Esophagus (tissue), 2 donors: ENCODE results near the gene MYCL. TPM values are rescaled to one million over a fixed set of nuclear protein-coding genes. Genes with fewer than 3 reads are reported as not detected.

ENCODE experiments used
- H3K27ac ChIP-seq, 2 donors: one replicate each; pipeline ENCODE4 v1.5.1; 2013; ENCODE audit warnings: low read depth in 2 of 2, mild to moderate bottlenecking in 2 of 2, inconsistent platforms in 1 of 2, low read length in 1 of 2, moderate library complexity in 1 of 2
- H3K27me3 ChIP-seq, 2 donors: one replicate each; pipeline ENCODE4 v1.6.1; 2013; ENCODE audit warnings: low read length in 2 of 2, control low read depth in 1 of 2, mild to moderate bottlenecking in 1 of 2; ENCODE audit not compliant: insufficient read depth in 2 of 2, control insufficient read depth in 1 of 2
- H3K36me3 ChIP-seq, 2 donors: one replicate each; pipeline ENCODE4 v1.6.1; 2013; ENCODE audit warnings: low read length in 1 of 2; ENCODE audit not compliant: control insufficient read depth in 2 of 2, insufficient read depth in 2 of 2
- H3K4me1 ChIP-seq, 2 donors: one replicate each; pipeline ENCODE4 v1.6.1; 2013; ENCODE audit warnings: low read length in 1 of 2; ENCODE audit not compliant: control insufficient read depth in 2 of 2, insufficient read depth in 2 of 2
- H3K4me3 ChIP-seq, 2 donors: one replicate each; pipeline ENCODE4 v1.5.1; 2013; ENCODE audit warnings: low read length in 2 of 2, mild to moderate bottlenecking in 2 of 2, low read depth in 1 of 2, moderate library complexity in 1 of 2
- H3K9me3 ChIP-seq, 2 donors: one replicate each; pipeline ENCODE4 v1.6.1; 2013; ENCODE audit warnings: mild to moderate bottlenecking in 2 of 2, low read depth in 1 of 2, low read length in 1 of 2, moderate library complexity in 1 of 2; ENCODE audit not compliant: control insufficient read depth in 2 of 2, insufficient read depth in 1 of 2
- WGBS, 2 donors: extraction: QIAGEN DNeasy Blood & Tissue Kit; methylation state at CpG; one replicate each; pipeline ENCODE4 v1.1.7; 2013; 5-methylcytosine and 5-hydroxymethylcytosine counted together
- polyA plus RNA-seq, 2 donors: library from polyadenylated mRNA; stranded (reverse); fragments of 200-250 nt; gene quantifications; one replicate each; pipeline ENCODE4 v1.2.3, GENCODE V29; 2013
- donor health status: healthy with polysubstance abuse.
- donor health status: Bipolar disorder and iron deficiency.

Gene MYCL, protein sequence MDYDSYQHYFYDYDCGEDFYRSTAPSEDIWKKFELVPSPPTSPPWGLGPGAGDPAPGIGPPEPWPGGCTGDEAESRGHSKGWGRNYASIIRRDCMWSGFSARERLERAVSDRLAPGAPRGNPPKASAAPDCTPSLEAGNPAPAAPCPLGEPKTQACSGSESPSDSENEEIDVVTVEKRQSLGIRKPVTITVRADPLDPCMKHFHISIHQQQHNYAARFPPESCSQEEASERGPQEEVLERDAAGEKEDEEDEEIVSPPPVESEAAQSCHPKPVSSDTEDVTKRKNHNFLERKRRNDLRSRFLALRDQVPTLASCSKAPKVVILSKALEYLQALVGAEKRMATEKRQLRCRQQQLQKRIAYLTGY
- polyA plus RNA-seq: 1 to 10 TPM; 5.1 to 9.5 TPM

DNA sequence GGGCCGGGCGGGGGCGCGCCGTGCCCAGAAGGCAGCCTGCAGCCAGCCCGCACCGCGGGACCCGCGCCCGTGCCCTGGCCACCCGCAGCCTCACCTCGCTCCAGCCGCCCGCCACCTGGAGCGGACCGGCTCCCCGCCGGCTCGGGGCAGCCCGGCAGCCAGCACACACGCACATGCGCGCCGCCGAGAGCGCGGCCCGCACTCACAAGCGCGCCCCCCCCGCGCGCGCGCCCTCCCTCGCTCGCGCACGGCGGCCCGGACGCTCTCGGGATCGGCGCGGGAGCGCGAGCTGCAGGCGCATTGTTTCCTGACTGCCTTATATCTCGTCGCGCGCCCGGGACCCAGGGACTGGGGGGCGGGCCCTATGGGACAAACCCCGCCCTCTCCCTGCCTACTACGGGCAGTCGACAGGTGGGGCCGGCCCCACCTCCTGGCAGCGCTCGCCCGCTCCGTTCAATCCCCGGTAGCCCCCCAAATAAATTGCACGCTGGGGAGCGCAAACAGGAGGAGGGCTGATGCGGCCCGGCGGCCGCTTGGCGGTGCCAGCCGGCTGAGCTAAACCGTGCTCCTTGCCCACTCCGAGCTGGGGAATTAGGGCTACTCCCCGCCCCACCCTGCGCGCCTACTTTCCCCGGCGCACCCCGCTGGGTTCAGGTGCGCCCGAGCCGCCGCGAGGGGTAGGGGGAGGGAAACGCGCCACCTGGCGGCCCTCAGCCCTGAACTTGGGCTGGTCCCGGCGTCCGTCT lies at the start of gene MYCL:
MYCL (minus strand) TSS at position 204 of the 746 bp plus-strand sequence. CDS start 483 bp downstream, outside the sequence.
- H3K36me3 ChIP-seq: peaks cover 0 to 6% of the 10 kb centered on the region in 2 donors
- 0 to 1% methylated on average over 73 to 92 of the region's 92 CpGs for WGBS, 2 donors
- H3K9me3 ChIP-seq: no peaks in the 10 kb centered on the region
- H3K27ac ChIP-seq: peak within 1 kb of the TSS; percentile 83 to 86
- no peaks in the 10 kb centered on the region for H3K27me3 ChIP-seq
- peak within 1 kb of the TSS; percentile 74 to 79 for H3K4me3 ChIP-seq
- H3K4me1 ChIP-seq: peaks cover 0 to 5% of the 10 kb centered on the region in 2 donors

DNA sequence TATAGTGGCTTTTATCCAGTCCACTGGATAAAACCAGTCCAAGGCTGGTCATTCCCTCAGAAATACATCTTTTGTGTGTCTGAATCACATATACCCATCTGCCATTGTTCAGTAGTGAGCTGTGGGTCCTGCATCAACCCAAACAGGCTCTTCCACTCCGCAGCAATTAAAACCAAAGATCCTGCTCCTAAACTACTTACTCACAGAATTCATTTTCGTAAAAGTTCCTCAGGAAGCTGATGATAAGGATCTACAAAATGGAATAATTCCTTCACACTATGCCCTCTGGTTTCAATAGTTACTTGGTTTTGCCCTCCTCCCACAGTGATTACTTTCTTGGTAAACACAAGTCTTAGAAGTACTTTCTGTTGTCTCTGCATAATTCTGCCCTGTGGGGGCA lies 48.2 kb upstream of the MYCL start:
- Histone ChIP-seq H3K4me3 (no peak overlapping the region), H3K4me1 (no peaks in the 10 kb centered on the region), H3K36me3 (no peaks in the 10 kb centered on the region), H3K27me3 (no peaks in the 10 kb centered on the region), H3K27ac (no peak overlapping the region), H3K9me3 (no peaks in the 10 kb centered on the region)
- WGBS, 2 donors: 76 to 80% methylated on average over 2 of the region's 2 CpGs

DNA sequence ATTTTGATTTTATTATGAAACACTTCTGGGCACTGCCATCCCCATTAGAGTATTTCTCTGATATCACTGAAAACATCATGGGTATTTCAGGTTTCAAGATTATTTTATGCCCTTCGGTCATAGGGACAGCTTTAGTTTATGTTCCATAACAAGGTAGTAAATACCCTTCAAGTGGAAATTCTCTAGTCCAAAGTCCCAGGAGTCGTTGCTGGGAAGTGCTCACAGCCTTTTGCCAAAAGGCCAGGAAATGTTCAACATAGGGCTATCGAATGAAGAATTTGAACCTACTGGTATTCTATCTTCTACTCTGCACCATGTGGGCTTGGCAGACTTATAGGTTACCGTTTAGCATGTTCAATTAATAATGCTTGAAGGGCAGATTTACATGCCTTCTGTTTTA lies 45.5 kb upstream of the MYCL start:
- Histone ChIP-seq H3K4me3 (no peak overlapping the region), H3K27me3 (no peaks in the 10 kb centered on the region), H3K9me3 (no peaks in the 10 kb centered on the region), H3K36me3 (no peaks in the 10 kb centered on the region), H3K4me1 (peaks cover 0 to 1% of the 10 kb centered on the region in 2 donors), H3K27ac (no peak overlapping the region)
- 69 to 73% methylated on average over 4 of the region's 4 CpGs for WGBS, 2 donors

DNA sequence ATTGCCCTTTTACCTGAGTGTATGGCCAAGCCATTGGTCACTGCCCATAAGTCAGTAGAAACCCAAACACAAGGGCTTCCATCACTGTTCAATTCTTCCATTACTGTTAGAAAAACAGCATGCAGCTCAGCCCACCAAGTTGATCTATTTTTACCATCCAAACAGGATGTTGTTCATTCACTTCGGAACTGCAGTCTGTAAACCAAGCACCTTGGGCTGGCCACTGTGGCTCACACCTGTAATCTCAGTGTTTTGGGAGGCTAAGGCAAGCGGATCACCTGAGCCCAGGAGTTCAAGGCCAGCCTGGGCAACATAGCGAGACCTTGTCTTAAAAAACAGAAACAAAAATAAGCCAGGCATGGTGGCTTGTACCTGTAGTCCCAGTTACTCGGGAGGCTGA lies 44.5 kb upstream of the MYCL start:
- Histone ChIP-seq H3K27me3 (no peaks in the 10 kb centered on the region), H3K9me3 (no peaks in the 10 kb centered on the region), H3K4me3 (no peak overlapping the region), H3K36me3 (no peaks in the 10 kb centered on the region), H3K4me1 (peaks cover 0 to 3% of the 10 kb centered on the region in 2 donors), H3K27ac (no peak overlapping the region)
- 83 to 84% methylated on average over 4 of the region's 4 CpGs for WGBS, 2 donors

DNA sequence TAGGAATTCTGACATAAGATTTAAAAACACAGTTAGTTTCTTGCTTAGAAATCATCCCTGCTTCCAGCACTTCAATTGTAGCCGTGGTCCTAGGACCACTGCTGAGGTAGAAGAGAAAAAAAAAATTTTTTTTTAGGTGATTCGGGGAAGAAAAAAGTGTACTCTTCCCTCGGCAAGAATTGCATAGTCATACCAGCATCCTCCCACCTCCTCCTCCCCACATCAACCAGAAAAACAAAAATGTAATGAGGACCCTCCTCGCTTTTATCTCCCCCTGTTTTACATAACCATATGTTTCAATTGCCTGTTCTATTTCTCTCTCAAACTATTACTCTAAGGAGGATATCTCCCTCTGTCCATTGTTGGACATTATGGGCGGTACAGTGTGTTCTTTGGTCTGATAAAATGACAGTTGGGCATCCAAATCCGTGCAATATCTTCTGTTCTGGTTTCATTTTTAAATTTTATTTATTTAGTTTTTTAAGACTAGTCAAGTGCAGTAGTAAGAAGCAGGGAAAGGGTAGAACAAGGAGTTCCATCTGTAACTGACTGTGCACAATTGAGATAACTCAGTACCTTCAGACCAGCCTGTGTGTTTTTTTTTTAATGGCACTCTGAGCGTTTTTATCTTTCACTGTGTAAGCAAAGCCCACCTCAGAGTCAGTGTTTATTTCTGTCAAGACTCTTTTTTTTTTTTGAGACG lies 42.8 kb upstream of the MYCL start:
- H3K27ac ChIP-seq: no peak overlapping the region
- no peak overlapping the region for H3K4me3 ChIP-seq
- no peaks in the 10 kb centered on the region for H3K27me3 ChIP-seq
- peaks cover 2 to 11% of the 10 kb centered on the region in 2 donors for H3K4me1 ChIP-seq
- H3K9me3 ChIP-seq: no peaks in the 10 kb centered on the region
- no peaks in the 10 kb centered on the region for H3K36me3 ChIP-seq
- 46 to 53% methylated on average over 8 of the region's 8 CpGs for WGBS, 2 donors

DNA sequence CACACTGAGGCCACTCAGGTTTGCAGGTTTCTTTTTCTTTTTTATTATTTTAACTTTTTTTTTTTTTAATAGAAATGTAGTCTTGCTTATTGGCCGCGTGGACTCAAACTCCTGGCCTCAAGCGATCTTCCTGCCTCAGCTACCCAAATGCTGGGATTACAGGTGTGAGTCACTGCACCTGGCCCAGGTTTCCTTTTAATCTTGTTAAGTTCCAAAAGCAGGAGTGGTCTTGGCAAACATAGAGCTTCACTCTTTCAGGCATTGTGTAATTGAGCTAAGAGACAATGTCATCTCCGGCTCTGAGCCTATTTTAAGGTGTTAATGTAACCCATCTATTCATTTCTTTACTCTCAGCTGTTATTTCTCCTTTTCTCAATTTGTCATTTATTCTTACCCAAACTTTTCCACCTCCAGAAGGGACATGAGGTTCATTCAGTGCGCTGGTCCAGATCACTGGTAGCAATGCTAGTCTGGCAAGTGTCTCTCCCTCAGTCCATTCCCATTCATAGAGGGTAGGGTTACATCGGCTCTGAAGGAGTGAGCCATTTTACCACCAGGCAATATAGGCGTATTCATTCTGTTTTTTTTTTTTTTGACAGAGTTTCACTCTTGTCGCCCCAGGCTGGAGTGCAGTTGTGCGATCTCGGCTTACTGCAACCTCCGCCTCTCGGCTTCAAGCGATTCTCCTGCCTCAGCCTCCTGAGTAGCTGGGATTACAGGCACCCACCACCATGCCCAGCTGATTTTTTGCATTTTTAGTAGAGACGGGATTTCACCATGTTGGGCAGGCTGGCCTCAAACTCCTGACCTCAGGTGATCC lies 42.0 kb upstream of the MYCL start:
- no peaks in the 10 kb centered on the region for H3K27me3 ChIP-seq
- H3K27ac ChIP-seq: peak overlapping the region; percentile 54 to 71
- 50 to 67% methylated on average over 14 of the region's 14 CpGs for WGBS, 2 donors

DNA sequence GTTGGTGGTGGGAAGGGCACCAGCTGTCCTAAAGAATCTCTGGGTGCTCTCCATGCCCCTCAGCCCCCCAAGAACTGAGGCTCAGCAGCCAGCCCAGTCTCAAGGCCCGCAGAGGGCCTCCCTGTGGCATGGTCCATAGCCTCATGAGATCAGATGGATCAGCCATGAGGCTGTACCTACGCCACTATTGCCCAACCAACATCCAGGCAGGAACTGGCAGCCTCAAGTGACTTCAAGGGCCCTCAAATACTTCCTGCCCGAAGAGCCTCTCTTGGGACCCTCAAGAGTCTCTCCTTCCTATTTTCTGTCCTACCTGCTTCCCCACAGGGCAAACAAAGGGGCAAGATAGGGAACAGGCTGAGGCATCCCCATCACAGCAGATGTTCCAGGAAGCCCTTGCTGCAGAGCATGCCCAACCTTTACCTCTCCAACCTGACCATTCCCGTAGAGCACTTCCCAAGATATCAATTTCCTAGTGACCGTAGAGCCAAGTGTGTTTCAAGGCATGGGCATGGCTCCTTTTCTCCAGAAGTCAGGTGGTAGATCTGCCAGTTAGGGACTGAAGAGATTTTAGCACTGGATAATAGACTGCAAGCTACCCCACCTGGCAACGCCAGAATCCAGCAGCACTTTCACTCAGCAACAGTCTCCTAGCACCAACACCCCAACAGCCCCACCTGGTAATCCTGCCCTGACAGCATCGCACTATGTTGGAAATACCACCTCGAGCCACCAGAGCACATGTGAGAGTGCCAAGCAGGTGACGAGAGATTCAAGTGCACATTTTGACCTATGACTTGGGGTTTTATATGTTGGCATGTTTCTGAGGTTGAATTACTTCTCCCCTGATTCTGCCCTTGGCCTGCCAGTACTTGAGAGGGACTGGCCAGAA lies 39.5 kb upstream of the MYCL start:
- no peaks in the 10 kb centered on the region for H3K27me3 ChIP-seq
- no peaks in the 10 kb centered on the region for H3K36me3 ChIP-seq
- H3K4me1 ChIP-seq: peaks cover 4 to 11% of the 10 kb centered on the region in 2 donors
- WGBS, 2 donors: 66 to 77% methylated on average over 9 of the region's 9 CpGs
- no peak overlapping the region for H3K4me3 ChIP-seq
- no peaks in the 10 kb centered on the region for H3K9me3 ChIP-seq
- H3K27ac ChIP-seq: peak overlapping the region in 1 of 2 donors; percentile 31

More for the DNA sequence above, 42.0 kb upstream of the MYCL start:
- Histone ChIP-seq H3K9me3 (no peaks in the 10 kb centered on the region), H3K4me1 (peaks cover 2 to 11% of the 10 kb centered on the region in 2 donors), H3K4me3 (no peak overlapping the region), H3K36me3 (no peaks in the 10 kb centered on the region)

DNA sequence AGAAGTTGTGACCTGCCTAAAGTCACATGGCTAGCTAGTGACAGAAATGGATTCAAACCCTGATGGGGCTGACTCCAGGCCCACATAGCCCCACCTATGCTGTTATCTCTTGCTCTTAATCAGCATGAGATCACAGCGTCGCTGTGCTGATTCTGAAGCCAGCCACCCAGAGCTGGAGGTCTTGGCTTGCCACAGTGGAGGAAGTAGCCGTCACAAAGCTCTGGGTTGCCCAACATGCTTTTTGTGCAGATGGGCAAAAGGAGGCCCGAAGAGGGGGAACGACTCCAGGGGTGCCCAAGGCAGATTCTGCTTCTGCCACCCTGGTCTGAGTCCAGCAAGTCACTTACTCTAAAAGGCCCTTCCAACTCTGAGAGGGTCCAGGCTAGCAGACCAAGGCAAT lies 38.5 kb upstream of the MYCL start:
- Histone ChIP-seq H3K27ac (peak overlapping the region in 1 of 2 donors; percentile 40), H3K4me3 (no peak overlapping the region), H3K27me3 (no peaks in the 10 kb centered on the region), H3K9me3 (no peaks in the 10 kb centered on the region), H3K36me3 (no peaks in the 10 kb centered on the region), H3K4me1 (peaks cover 5 to 11% of the 10 kb centered on the region in 2 donors)
- 53 to 57% methylated on average over 5 of the region's 5 CpGs for WGBS, 2 donors
